8988T (cell line): ENCODE results near the gene UNKL.
A peak's percentile ranks its signal among the peaks of the same experiment; 100 is the strongest.

Experiments
- DNase-seq: peaks from one replicate; pipeline ENCODE4 v3.0.0; 2011

The UNKL gene

DNA sequence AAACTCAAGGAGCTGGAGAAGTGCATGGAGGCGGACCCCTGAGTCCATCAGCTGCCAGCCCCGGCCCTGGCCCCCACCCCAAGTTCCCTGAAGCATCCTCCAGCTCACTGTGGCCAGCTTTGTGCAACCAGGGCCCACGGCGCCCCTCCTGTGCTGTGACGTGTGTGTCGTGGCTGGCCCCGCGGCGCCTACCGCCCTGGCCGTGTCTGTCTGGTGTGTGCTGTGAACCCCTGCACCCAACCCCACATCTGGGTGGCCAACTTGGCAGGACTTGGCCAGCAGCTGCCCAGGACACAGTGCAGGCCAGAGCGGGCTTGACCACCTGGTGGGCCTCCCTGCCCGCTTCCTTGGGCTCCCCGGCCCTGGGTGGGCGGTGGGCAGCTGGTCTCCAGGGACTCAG lies 66.1 kb downstream of the UNKL start:
- no peak for DNase-seq

DNA sequence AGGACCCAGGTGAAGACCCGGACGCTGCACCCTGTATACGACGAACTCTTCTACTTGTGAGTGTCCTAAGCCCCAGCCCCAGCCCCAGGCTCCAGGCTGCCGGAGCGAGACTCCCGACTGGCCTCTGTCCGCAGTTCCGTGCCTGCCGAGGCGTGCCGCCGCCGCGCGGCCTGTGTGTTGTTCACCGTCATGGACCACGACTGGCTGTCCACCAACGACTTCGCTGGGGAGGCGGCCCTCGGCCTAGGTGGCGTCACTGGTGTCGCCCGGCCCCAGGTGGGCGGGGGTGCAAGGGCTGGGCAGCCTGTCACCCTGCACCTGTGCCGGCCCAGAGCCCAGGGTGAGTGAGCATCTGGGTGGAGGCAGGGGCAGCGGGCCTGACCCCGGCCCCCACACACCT lies 66.5 kb downstream of the UNKL start:
- no peak for DNase-seq

DNA sequence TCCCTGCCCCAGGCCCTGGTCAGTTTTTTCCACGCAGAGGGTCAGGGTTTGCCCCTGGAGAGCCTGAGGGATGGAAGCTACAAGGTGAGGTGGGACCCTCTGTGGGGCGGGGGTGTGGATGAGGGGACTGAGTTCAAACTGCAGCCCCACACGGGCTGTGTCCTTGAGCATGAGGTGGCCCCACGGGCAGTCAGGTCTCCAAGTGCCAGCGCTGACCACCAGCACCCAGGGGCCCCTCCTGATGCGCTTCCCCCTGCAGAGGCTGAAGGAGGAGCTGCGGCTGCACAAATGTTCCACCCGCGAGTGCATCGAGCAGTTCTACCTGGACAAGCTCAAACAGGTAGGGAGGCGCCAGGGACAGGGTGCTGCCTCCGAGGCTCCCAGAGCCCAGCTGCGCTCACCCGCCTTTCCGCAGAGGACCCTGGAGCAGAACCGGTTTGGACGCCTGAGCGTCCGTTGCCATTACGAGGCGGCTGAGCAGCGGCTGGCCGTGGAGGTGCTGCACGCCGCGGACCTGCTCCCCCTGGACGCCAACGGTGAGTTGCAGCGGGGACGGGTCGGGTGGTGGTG lies 67.1 kb downstream of the UNKL start:
- no peak for DNase-seq

DNA sequence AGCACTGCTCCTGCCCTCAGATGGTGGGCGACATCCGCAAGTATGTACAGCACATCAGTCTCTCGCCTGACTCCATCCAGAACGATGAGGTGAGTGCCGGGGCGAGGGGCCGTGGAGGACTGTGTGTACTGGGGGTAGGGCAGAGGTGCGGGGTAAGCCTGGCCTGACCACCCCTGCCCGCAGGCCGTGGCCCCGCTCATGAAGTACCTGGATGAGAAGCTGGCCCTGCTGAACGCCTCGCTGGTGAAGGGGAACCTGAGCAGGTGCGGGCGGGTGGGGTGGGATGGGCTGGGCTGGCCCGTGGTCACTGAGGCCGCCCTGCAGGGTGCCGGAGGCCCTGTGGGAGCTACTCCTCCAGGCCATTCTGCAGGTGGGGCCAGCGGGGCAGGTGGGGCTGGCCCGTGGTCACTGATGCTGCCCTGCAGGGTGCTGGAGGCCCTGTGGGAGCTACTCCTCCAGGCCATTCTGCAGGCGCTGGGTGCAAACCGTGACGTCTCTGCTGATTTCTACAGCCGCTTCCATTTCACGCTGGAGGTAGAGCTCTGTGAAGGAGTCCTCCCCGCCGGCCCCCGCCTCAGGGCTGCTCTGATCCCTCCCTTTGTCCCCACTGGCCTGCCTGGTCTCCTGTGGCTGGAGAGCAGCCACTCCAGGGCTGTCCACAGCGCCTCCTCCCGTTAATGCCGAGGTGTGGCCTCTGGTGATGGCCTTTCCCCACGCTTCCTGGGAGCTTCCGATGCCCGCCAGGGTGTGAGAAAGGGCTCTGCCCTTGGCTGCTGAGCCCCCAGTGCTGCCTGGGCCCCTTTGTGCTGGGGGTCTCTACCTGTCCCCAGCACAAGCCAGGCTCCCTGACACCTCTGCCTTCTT lies 67.8 kb downstream of the UNKL start:
- DNase-seq: no peak

DNA sequence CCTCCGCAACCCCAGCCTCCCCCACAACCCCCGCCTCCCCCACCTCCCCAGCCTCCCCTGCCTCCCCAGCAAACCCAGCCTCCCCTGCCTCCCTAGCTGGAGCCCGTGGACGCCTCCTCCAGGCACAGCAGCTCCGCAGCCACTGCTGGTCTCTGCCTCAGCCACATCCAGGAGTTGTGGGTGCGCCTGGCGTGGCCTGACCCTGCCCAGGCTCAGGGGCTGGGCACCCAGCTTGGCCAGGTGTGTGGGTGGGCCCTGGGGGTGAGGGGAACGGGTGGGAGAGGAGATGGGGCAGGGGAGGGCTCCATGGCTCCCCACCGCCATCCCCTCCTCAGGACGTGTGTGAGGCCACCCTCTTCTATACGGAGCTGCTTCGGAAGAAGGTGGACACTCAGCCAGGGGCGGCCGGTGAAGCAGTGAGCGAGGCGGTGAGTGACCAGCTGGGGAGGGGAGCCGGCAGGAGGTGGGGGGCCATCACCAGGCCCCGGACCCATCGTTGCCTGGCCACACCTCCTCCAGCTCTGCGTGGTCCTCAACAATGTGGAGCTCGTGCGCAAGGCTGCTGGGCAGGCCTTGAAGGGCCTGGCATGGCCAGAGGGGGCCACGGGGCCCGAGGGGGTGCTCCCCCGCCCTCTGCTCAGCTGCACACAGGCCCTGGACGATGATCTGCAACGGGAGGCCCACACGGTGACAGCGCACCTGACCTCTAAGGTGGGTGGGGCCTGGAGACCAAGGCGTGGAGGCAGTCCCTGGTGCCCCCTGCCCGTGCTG lies 68.7 kb downstream of the UNKL start:
- DNase-seq: no peak

DNA sequence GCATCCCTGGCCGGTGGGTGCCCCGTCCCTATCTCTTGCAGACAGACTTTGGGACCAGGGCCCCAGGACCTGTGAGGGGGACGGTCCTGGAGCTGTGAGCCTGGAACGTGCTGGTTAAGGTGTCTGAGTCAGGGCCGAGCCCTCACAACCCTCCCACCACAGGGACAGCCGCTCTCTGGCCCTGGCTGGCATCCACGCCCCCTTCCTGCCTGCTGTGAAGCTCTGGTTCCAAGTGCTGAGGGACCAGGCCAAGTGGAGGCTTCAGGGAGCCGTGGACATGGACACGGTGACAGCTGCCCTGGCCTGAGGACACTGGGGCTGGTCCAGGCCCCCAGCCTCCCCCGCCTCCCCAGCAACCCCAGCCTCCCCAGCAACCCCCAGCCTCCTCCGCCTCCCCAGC lies 69.4 kb downstream of the UNKL start:
- no peak for DNase-seq

DNA sequence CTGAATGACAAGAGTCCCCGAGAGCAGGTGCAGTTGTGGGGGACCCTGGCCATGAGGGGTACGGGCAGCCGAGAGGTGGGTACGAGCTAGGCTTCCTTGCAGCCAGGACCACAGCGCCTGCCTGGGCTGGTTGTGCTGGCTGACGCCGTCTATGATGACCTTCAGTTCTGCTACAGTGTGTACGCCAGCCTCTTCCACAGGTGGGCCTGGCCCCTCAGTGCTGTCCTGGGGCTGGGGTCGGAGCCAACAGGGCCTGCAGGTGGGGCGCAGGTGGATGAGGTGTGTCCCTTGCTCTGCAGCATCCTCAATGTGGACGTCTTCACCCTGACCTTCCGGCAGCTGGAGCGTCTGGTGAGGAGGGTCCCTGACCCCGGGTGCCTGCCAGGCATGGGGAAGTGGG lies 70.0 kb downstream of the UNKL start:
- DNase-seq: no peak

DNA sequence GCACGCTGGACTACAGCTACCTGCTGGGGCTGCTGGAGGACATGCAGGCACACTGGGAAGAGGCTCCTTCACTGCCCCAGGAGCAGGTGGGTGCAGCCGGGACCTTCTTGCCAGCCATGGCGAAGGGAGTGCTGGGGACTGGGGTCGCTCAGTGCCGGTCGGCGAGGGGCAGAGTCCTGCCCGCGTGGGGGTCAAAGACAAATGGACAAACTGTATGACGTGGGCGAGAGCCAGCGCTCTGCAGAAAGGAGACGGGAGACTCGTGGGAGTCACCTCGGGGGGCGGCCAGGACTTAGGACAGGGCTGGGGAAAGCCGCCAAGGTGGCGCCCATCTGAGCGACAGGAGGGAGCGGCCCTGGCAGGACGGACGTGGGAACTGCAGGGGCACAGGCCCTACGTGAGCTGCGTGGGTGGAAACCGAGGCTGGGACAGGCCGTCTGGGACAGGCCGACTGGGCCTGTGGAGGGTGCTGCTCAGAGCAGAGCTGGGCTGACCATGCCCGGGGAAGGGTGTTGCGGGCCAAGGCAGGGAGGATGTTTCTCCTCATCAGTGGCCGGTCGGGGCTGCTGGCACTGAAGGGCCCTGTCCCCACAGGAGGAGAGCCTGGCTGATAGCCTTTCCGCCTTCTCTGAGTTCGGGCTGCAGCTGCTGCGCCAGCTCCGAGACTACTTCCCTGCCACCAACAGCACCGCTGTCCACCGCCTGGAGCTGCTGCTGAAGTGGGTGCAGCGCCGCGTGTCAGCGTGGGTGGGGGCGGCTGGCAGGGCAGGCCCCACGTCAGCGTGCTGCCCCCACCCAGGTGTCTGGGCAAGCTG lies 70.9 kb downstream of the UNKL start:
- DNase-seq: no peak

DNA sequence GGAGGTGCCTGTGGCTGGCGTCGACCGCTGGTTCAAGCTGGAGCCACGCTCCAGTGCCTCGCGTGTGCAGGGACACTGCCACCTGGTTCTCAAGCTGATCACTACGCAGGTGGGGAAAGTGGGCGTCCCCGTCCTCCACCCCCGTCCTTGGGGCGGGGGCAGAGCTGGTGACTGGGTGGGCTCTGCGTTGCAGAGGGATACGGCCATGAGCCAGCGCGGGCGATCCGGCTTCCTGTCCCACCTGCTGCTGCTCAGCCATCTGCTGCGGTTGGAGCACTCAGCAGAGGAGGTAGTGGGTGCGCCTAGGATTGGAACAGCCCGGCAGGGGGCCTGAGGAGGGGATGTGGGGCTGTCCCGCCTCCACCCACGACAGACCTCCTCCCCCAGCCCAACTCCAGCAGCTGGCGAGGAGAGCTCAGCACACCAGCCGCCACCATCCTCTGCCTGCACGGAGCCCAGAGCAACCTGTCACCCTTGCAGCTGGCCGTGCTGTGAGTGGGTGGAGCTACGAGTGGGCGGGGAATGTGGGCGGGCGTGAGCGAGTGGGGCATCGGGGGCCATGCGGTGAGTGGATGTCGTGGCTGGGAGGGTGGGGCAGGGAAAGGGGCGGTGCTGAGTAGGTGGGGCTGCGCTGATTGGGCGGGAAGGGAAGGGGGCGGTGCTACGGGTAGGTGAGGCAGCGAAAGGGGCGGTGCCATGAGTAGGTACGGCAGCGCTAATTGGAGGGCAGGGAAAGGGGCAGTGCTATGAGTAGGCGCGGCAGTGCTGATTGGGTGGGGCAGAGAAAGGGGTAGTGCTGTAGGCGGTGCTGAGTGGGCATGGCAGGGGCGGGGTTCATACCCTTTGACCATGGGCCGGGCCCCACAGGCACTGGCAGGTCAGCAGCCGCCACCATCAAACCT lies 71.7 kb downstream of the UNKL start:
- DNase-seq: peak; percentile 99

DNA sequence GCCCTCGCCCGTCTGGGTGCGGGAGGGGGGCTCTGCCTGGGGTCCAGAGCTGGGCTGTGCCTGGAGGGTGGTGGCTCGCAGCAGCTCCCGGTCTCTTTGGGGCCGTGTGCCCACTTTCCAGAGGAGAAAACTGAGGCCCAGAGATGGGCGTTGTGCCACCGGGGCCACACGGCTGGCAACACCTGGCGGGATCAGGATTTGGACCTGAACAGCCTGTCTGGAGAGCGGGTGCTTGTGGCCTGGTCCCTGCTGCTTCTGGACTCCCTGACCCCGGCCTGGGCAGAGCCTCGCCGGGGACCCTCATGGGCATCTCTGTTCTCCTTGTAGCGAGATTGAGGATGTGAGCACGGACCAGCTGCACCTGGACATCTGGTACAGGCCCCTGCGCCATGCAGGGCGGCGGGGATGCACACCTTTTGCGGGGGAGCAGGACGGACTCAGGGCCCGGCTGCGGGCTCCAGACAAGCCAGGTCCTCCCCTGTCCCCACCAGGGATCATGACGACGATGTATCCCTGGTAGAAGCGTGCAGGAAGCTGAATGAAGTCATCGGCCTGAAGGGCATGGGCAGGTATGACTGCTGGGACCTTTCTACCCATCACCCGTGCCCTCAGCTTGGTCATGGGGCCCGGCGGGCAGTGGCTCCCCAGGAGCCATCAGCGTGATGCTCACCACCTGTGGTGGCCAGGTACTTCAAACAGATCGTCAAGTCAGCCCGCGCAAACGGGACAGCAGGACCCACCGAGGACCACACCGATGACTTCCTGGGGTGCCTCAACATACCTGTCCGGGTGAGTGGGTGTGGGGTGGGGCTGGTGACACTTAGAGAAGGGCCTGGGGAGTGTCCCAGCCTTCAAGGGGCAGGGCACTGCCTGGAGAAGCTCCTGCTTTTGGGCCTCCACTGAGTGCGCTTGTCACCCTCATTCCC lies 72.7 kb downstream of the UNKL start:
- DNase-seq: no peak

DNA sequence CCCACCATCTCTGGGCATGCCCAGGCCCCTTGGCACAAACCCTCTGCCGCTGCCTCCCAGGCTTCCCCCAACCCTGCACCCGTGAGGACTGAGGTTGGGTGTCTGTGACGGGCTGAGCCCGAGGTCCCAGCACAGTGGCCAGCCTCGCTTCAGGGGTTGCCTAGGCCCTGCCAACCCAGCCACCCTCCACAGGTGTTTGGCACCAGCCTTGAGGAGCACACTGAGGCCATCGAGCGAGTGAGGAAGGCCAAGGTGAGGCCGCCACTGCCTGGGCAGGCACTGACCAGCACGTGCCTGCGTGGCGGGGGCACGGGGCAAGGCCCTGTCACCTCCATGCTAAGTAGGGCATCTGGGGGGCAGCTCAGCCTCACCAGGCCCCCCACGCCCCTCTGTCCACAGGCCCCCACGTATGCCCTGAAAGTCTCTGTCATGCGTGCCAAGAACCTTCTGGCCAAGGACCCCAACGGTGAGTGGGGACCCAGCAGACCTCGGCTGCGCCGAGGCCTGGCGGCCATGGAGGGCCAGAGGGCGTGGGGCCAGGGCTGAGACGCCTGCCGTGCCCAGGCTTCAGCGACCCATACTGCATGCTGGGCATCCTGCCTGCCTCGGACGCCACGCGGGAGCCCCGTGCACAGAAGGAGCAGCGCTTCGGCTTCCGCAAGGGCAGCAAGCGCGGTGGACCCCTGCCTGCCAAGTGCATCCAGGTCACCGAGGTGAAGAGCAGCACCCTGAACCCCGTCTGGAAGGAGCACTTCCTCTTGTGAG lies 73.6 kb downstream of the UNKL start:
- no peak for DNase-seq

DNA sequence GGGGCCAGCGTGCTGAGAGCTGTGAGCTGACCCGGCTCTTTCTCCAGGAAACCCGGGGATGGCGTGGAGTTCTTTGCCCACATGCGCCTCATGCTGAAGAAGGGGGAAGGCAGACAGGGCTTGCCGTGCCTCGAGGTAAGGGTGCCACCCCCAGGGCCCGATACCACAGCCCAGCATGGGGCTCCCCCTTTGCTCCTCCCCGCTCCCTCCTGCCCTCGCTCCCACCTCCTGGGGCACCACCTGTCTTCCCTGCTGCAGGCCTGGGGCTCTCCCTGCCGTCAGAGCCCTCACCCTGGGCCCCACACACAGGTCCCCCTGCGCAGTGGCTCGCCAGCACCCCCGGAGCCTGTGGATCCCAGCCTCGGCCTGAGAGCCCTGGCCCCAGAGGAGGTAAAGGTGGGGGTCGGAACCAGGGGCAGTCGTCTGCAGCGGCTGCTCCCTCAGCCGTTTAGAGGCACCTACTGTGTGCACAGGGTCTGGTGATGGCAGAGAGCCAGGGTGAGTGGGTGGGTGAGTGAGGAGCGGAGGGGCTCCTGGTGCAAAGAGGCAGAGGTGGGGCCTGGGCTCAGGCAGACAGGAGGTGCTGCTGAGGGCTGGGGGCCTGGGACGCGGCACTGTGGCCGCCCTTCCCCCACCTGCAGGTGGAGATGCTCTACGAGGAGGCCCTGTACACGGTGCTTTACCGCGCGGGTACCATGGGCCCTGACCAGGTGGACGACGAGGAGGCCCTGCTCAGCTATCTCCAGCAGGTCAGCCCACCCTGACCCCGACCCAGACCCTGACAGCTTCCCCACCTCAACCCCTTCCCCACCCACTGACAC lies 75.4 kb downstream of the UNKL start:
- no peak for DNase-seq

DNA sequence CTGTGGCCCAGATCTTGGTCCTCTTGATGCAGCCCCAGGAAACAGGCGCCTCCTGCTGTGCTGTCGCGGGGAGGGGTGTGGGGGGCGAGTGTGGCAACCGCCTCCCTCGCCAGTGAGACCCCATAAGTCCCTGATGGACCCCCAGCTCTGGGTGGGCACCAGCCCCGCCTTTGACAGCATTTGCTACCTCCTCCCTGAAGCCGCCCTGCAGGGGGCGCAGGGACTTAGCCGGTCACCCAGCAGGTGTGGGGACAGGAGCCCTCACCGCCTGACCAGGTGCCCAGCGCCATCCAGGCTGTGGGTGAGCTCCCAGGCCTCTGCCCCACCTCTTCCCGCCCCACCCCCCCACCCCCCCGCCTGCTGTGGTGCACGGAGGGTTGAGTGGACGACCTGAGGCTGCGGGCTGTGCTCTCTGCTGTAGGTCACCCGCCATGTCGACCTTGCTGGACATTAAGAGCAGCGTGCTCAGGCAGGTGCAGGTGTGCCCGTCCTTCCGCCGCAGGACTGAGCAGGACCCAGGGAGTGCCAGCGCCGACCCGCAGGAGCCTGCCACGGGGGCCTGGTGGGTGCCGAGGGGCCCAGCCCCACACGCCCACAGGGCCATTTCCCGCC lies 76.3 kb downstream of the UNKL start:
- peak; percentile 69 for DNase-seq

DNA sequence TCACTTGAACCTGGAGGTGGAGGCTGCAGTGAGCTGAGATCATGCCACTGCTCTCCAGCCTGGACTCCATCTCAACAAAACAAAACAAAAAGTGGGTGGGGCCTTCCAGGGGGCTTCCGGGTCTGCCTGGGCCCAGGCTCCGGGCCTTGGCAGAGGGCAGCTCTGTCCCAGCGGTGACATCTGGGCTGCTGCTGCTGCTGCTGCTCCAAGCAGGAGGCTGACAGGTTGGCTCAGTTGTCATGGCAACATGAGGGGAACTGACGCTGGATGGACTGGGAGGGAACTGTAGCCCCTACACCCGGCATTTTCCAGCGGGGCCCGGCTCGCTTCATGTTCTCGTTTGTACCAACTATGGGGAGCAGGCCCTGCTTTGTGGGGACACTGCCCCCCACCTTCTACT lies 77.0 kb downstream of the UNKL start:
- no peak for DNase-seq

DNA sequence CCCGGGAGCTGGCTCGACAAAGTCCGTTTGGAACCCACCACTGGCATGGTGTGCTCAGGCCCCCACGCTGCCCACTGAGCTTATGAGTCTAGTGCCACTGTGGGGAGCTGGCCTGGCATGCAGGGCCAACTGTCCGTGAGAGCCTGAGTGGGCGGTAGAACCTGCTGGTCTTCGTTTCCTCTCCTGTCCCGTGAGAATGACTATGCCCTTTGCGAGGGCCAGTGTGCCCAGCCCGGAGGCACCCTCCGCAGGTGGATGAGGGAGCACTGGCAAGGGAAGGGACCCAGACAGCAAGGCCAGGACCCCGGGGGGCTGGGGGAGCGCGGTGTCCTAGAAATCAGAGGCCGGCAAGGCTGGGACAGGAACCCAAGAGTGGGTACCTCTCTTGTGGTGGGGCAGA lies 77.9 kb downstream of the UNKL start:
- no peak for DNase-seq

DNA sequence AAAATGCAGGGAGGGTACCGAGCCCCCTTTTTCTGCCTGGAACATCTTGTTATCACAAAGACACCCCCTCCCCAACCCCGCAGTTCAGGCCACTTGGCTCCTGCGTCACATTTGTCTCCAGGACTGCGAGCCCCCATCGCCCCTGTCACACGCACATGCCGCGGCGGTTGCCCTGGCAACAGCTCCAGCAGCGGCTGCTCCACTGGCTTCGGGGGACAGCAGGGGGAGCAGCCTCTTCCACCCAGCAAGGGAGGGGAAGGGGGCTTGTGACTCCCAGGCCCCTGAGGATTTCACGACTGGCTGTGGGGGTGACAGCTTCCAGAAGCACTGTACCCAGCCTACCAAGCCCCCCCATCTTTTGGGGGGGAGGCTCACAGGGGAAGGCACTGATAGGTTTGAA lies 78.5 kb downstream of the UNKL start:
- DNase-seq: no peak

DNA sequence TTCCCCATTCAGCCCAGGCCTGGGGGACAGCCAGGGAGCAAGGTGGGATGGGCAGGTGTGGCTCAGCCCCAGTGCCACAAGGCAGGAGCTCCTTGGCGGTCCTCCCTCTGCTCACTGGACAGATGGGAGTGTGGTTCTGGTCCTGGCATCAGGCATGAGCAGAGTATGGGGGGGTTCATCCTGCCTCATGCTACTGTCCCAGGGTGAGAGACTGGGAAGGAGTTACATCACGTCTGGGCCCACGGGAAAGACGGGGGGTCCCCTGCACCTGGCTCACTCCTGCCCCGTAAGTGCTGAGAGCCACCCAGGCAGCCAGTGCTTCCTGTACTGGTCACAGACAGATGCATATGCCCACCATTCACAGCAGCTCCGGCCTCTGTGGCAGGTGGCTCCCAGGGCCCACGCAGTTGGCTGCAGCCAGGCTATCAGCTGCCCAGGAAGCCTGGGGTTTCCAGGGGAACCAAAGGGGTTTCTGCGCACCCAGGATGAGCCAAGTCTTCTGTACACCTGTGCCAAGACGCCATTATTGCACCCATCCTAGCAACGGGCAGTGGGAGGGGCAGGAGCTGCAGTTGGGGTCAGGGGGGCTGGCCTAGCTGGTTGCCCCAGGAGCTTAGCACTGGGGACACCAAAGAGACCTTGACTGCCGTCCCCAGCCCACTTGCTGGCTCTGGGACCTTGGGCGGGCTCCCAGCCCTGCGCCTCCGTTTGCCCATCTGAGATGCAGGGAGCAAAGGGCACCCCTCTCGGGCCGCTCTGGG lies 79.1 kb downstream of the UNKL start:
- DNase-seq: no peak

DNA sequence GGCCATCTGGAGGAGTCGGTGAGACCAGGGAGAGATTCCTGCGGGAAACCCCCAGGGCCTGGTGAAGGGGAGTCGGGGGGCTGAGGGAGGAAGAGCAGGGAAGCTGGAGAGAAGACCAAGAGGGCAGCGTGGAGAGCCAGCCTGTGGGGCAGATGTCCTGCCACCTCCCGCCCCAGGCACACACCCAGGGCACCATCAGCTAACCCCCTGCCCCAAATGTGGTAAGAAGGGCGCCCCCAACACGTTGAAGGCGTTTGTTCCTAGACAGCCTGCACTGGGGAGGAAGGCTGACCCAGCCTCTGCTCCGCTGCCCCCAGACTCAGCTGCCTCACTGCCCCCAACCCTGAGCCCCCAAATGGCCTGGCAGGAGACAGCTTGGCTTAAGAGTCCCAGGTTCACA lies 79.8 kb downstream of the UNKL start:
- no peak for DNase-seq
